Measurements from ENCODE around the gene SCARF1.
"Not testable (repeated sequence)": the region's sequence is repeated elsewhere in the genome, so short reads cannot be mapped to it uniquely, and the experiment has no call there.

The SCARF1 gene

GRCh38 chr17:1645207-1646171 is at the start of gene SCARF1:
TSS of gene SCARF1 (minus strand) at chr17:1645732. CDS start at chr17:1645697, 35 bp downstream.
- no peak for DNase-seq (ENCODE audit: low read depth in 2 of 2)

GRCh38 chr17:1693339-1693738 is 47.8 kb upstream of the SCARF1 start:
- no peak for DNase-seq (ENCODE audit: low read depth in 2 of 2)

GRCh38 chr17:1690544-1691221 is 45.2 kb upstream of the SCARF1 start:
- DNase-seq (ENCODE audit: low read depth in 2 of 2), result no peak

GRCh38 chr17:1688405-1688804 is 42.9 kb upstream of the SCARF1 start:
- DNase-seq (ENCODE audit: low read depth in 2 of 2), result not testable (repeated sequence)

GRCh38 chr17:1686086-1686485 is 40.6 kb upstream of the SCARF1 start:
- DNase-seq (ENCODE audit: low read depth in 2 of 2), result no peak

- peak; percentile 95 to 98 for DNase-seq (ENCODE audit: low read depth in 2 of 2)
Observed at GRCh38 chr17:1684378-1685189, 39.1 kb upstream of the SCARF1 start, which contains the start of gene PRPF8. TSS of gene PRPF8 (minus strand) at chr17:1684867. CDS start at chr17:1684571, 296 bp downstream.

GRCh38 chr17:1683459-1683858 is 37.9 kb upstream of the SCARF1 start:
- DNase-seq (ENCODE audit: low read depth in 2 of 2), result no peak

GRCh38 chr17:1676401-1676800 is 30.9 kb upstream of the SCARF1 start:
- no peak for DNase-seq (ENCODE audit: low read depth in 2 of 2)

- DNase-seq (ENCODE audit: low read depth in 2 of 2), result no peak
Observed at GRCh38 chr17:1673041-1673785, 27.7 kb upstream of the SCARF1 start.

GRCh38 chr17:1663934-1664333 is 18.4 kb upstream of the SCARF1 start:
- DNase-seq (ENCODE audit: low read depth in 2 of 2), result not testable (repeated sequence)

- no peak for DNase-seq (ENCODE audit: low read depth in 2 of 2)
Observed at GRCh38 chr17:1661045-1661444, 15.5 kb upstream of the SCARF1 start.

- DNase-seq (ENCODE audit: low read depth in 2 of 2), result no peak
Observed at GRCh38 chr17:1658100-1658499, 12.6 kb upstream of the SCARF1 start.

GRCh38 chr17:1653735-1654134 is 8.2 kb upstream of the SCARF1 start:
- DNase-seq (ENCODE audit: low read depth in 2 of 2), result no peak

- not testable (repeated sequence) for DNase-seq (ENCODE audit: low read depth in 2 of 2)
Observed at GRCh38 chr17:1652794-1653193, 7.3 kb upstream of the SCARF1 start.

- DNase-seq (ENCODE audit: low read depth in 2 of 2), result no peak
Observed at GRCh38 chr17:1651559-1651844, 6.0 kb upstream of the SCARF1 start.

- no peak for DNase-seq (ENCODE audit: low read depth in 2 of 2)
Observed at GRCh38 chr17:1650731-1651558, 5.4 kb upstream of the SCARF1 start.

GRCh38 chr17:1649844-1650501 is 4.4 kb upstream of the SCARF1 start, which contains the start of gene RILP:
TSS of gene RILP (minus strand) at chr17:1649866. CDS start at chr17:1649804, 62 bp downstream.
- no peak for DNase-seq (ENCODE audit: low read depth in 2 of 2)

GRCh38 chr17:1648963-1649843 is 3.7 kb upstream of the SCARF1 start:
- peak; percentile 92 to 94 for DNase-seq (ENCODE audit: low read depth in 2 of 2)
